Prostate gland (tissue), 2 donors: ENCODE data around the gene INPP5K.
"Not testable (repeated sequence)": the region's sequence is repeated elsewhere in the genome, so short reads cannot be mapped to it uniquely, and the experiment has no call there.

ENCODE experiments used
- POLR2A ChIP-seq: fragments of 450-650 bp; IDR thresholded peaks from one replicate; pipeline ENCODE4 v1.6.1; 2016; ENCODE audit warnings: antibody characterized with exemption, mild to moderate bottlenecking
- POLR2AphosphoS5 ChIP-seq: sonication (generic); formaldehyde crosslinking; IDR thresholded peaks from one replicate; pipeline ENCODE4 v1.6.1; 2017; ENCODE audit warnings: antibody characterized with exemption
- TF ChIP-seq, protein P1 (sequence below), 4 experiments: fragments of 200-600 bp in 2 of 4; fragments of 450-650 bp in 2 of 4; sonication (generic) in 2 of 4; IDR thresholded peaks; 1 replicate in 3 of 4; 2 replicates in 1 of 4; pipeline ENCODE4 v1.5.1; 2016 to 2019; ENCODE audit warnings: antibody characterized with exemption in 4 of 4, mild to moderate bottlenecking in 2 of 4, moderate library complexity in 2 of 4

DNA sequence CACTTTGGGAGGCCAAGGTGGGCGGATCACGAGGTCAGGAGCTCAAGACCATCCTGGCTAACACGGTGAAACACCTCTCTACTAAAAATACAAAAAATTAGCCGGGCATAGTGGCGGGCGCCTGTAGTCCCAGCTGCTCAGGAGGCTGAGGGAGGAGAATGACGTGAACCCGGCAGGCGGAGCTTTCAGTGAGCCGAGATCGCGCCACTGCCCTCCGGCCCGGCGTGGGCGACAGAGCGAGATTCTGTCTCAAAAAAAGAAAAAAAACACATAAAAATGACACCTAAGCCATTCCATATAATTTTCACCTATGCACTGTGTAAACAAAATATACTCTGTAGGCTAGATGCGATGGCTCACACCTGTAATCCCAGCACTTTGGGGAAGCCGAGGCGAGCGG is 66.2 kb downstream of the INPP5K start:
- TF ChIP-seq, protein P1, sequence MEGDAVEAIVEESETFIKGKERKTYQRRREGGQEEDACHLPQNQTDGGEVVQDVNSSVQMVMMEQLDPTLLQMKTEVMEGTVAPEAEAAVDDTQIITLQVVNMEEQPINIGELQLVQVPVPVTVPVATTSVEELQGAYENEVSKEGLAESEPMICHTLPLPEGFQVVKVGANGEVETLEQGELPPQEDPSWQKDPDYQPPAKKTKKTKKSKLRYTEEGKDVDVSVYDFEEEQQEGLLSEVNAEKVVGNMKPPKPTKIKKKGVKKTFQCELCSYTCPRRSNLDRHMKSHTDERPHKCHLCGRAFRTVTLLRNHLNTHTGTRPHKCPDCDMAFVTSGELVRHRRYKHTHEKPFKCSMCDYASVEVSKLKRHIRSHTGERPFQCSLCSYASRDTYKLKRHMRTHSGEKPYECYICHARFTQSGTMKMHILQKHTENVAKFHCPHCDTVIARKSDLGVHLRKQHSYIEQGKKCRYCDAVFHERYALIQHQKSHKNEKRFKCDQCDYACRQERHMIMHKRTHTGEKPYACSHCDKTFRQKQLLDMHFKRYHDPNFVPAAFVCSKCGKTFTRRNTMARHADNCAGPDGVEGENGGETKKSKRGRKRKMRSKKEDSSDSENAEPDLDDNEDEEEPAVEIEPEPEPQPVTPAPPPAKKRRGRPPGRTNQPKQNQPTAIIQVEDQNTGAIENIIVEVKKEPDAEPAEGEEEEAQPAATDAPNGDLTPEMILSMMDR (IDR thresholded peaks at IDR 0.05) = not testable (repeated sequence)
- TF ChIP-seq POLR2A, POLR2AphosphoS5: not testable (repeated sequence)
